NCI-H1092 treated with DMSO at 0.1 percent for 48 hours (cell line): ENCODE data around the gene USF2.

Source experiments
- DNase-seq: peaks from one replicate; lab custom pipeline; 2025; lab: John Stamatoyannopoulos, UW

Gene USF2

GRCh38 chr19:35321291-35321690 lies 52.5 kb downstream of the USF2 start:
- no peak for DNase-seq

- DNase-seq = no peak
Observed at GRCh38 chr19:35322014-35322413, 53.3 kb downstream of the USF2 start.

GRCh38 chr19:35327642-35328041 lies 58.9 kb downstream of the USF2 start:
- DNase-seq = no peak

GRCh38 chr19:35328851-35329285 lies 60.1 kb downstream of the USF2 start, which contains the start of gene CD22:
Gene CD22 (plus strand): TSS chr19:35329187. CDS start chr19:35332041, 2,854 bp downstream.
- no peak for DNase-seq

- DNase-seq = no peak
Observed at GRCh38 chr19:35329323-35329722, 60.6 kb downstream of the USF2 start.
